GM19043 (cell line): ENCODE data around the gene FAM163B.

Experiments
- ATAC-seq: cut with Tn5 transposase; IDR thresholded peaks from one replicate; pipeline ENCODE4 v1.9.1; 2021; ENCODE audit warnings: low read depth; ENCODE audit not compliant: unreplicated experiment

FAM163B gene

DNA sequence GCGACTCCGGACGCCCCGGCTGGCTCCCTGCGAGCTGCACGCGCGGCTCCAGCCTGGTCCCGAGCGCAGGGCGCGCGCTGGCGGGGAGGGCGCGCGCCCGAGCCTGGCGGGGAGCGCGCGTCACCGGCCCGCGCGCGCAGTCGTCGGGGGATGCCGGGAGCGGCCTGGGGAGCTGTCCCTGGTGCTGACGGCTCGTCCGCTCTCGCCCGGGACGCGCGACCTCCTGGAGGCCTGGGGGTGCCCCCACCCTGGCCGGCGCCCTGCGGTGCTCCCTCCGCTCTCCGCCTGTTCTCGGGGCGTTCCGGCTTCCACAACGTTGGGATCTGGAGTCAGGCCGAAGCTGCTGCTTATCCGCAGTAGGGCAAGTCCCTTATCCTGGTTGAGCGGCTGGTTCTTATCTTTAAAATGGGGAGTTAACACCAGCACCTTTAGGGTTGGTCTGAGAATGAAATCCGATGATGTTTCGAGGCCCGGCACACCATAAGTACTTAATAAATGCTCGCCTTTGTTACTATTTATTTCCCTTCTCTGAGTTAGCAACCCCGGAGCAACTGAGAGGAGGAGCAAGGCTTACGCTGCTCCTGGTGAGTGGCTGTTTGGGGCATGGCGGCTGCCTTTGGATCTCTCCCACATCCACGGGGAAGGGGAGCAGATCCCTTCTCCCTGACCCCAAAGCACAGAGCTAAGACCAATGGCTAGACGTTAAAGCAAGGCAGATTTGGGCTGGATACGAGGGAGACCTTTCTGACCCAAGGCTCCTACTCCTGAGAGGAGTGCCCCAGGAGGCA, at the start of gene FAM163B:
Gene FAM163B (minus strand): TSS at position 79 of the 788 bp plus-strand sequence. CDS start 29,166 bp downstream, outside the sequence.
- ATAC-seq: no peak

DNA sequence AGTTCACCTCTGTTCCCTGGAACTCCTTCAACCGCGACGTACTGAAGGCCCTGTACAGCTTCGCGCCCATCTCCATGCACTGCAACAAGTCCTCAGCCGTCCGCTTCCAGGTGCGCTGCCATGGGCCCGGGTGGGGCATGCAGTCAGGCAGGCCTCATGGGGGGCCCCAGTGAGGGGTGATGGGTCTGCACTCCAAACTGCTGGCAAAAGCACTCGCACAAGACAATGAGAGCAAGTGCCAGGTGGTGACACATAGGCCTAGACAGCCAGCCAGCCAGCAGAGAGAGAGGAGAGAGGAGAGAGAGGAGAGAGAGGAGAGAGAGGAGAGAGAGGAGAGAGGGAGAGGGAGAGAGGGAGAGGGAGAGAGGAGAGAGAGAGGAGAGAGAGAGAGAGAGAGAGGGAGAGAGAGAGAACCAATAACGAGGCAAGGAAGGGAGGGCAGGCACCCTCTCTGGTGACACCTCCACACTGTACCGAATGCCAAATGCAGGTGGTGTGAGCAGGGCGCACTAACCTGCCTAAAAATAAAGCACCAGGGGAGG, 48.0 kb upstream of the FAM163B start:
- ATAC-seq: no peak

DNA sequence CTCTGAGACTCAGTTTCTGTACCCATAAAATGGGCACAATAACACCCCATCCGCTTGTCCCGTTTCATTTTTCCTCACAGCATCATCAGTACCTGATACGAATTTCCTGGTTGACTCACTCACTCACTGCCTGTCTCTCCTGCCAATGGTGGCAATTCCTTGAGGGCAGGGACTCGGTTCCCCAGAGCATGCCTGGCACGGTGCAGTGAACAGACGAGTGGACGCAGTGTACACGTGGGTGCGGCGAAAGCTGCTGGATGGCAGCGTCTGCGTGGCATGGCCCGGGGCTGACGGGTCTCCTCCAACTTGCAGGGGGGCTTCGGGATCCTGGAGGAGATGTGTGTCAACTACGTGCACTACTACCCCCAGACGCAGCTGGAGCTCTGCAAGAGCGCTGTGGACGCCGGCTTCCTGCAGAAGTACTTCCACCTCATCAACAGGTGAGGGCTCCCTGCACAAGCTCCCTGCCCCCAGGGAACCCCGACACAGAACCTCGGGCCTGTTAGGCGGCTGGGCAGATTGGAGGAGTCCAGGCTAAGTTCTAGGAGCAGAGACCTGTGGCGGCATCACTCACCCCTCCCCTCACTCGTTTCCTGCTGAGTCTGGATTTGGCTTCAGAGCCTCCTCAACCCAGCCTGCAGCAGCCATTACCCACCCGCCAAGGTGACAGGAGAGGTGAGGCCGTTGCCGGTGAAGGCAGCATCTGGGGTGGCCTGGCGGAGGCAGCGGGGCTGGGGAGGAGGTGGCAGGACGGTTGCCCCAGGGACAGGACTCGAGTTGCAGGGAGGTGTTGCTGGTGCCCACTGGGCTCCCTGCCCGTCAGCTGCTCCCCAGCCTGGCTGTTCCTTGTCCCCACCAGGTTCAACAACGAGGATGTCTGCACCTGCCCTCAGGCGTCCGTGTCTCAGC, 47.3 kb upstream of the FAM163B start:
- ATAC-seq: no peak

DNA sequence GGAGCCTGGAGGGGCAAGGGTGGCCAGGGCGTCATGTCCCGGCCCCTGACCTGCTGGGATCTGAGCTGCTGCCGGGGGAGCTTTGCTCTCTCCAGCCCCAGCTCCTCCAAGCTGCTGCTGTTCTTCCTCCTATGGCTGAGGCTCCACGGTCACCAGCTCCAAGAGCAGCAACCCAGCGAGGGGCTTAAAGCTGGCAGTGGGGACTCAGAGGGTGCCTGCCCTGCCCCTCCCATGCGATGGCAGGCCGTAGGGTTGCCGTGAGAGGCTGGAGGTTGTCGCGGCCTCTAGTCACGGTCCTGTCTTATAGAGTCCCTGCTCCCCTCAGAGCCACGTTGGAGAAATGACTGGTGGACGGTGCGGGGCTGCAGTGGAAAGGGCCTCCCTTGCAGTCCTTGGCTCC, 46.5 kb upstream of the FAM163B start:
- ATAC-seq: no peak

DNA sequence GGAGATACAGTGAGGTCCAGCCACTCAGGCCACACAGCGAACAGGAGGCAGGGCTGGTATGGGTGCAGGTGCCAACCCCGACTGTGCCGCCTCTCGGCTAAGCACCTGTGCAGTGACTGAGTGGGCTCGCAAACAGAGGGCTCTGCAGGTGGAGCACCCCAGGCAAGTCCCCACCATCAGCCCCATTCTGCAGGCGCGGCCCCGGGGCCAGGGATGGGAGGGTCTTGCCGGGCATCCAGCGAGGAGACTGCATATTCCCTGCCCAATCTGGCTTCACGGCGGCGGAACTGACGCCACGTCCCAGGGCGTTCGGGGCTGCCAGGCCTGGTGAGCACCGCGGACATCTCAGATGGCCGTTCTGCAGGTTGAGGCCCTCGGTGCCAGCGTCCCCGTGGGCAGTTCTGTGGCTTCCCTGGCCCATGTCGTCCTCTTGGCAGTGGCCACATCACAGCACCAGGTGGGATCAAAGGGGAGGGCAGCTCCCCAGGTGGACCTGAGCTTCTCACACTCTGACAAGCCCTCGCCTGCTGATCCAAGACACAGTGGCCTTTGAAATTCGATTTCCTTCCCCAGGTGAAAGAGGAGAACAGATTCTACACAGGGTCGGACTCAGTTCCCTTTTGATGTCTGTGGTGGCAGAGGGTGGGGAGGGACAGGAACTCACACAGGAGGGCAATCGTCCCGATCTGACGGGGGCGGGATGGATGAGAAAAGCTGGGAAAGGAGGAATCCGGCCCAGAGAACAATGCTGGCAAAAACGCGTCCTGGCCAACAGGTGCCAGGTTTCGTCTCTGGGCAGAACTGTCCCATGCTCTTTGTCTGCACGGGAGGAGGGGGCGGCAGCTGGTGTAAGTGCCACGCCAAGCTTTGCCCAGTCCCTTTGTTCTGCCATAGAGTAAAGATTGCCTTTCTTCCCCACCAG, 45.8 kb upstream of the FAM163B start:
- ATAC-seq: no peak

DNA sequence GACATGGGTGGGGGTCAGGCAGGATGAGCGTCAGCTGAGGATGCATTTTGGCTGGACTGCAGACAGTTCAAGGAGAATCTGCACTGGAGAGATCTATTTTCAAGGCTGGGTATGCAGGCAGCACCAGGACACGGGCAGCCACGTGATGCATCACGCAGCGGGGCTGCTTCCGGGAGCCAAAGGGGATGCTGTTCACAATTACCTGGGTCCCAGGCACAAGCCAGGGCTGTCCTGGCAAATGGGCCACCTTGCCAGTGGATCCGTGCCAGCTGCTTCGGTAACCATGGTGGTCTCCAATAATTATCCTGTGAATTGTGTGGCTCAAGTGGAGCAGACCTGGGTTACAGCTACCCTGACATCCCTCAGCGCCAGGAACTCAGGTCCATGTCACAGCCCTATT, 44.4 kb upstream of the FAM163B start:
- no peak for ATAC-seq

DNA sequence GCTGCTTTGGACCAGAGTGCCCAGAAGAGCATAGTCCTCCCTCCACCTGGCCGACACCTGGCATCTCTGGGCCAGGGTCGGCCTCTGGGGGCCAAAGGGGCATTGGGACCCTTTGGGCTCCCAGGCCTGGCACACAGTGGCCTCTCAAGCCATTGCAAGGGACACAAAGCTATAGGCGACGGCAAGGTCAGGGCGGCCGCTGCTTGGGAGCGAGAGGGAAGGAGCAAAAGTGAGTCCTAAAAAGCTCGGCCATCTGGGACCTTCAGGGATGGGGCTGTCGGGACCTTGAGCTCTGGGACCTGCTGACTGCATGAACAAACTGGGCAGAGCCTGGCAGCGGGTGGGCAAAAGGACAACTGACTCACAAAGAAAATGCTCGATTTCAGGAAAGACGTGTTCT, 40.8 kb upstream of the FAM163B start:
- no peak for ATAC-seq

DNA sequence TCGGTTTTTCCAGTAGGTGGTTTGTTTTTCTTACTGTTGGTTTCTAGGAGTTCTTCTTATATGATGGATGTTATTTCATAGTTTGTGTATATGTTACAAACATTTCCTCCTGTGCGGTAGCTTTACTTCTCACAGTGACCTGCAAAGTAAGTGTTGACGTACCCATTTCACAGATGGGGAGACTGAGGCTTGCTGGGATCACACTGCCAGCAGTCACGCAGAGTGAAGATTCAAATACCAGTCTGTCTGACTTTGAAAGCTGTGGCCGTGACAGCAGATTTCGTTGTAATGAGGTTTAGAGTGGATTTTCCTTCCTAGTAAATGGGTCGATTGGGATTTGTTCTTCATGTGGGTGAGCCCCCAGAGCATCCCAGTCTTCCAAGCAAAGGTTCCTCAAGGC, 40.0 kb upstream of the FAM163B start:
- ATAC-seq: no peak

DNA sequence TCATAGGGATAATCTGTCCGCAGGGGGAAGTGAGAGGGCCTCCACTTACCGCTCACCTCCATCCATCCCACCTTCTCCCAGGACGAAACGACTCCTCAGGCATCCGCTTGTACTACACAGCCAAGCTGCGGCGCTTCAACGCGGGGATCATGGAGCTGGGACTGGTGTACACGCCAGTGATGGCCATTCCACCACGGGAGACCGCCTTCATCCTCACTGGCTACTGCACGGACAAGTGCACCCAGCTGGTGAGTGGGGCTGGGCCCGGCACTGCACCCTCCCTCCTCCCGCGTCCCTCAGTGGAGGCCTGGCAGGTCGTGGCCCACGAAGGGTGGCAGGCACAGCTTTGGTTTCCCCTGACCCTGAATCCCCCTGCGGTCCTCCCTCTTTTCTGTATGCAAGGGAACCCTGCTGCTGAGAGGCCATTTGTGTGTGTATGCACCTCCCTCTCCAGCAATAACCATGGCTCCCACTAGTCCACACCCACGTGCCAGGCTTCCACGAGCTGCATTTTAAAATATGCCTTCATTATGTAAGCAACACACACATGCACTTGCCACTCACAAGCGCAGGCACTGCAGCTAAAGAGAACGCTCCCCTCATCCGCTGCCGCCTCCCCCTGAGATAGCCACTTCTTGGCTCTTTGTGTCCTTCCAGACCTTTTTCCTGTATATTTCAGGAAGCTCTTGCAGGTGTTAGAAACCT, 38.7 kb upstream of the FAM163B start:
- no peak for ATAC-seq

DNA sequence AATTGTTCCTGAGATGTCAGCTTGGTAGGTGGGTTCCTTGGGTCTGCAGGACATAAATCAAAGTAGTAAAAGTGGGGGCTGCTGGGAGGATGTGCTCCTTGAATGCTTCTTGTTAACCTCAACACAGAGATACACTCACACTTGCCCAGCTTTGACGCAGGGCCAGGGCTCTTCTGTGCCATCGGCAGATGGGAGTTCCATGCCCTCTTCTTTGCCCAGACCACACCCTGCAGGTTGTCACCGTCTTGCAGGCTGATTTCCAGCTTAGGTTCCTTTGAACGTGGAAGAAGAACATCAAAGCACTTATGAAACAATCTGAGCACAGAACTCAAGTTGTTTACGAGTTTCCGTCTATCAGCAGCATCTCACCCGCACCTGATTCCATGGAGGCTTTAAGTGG, 38.0 kb upstream of the FAM163B start:
- no peak for ATAC-seq

DNA sequence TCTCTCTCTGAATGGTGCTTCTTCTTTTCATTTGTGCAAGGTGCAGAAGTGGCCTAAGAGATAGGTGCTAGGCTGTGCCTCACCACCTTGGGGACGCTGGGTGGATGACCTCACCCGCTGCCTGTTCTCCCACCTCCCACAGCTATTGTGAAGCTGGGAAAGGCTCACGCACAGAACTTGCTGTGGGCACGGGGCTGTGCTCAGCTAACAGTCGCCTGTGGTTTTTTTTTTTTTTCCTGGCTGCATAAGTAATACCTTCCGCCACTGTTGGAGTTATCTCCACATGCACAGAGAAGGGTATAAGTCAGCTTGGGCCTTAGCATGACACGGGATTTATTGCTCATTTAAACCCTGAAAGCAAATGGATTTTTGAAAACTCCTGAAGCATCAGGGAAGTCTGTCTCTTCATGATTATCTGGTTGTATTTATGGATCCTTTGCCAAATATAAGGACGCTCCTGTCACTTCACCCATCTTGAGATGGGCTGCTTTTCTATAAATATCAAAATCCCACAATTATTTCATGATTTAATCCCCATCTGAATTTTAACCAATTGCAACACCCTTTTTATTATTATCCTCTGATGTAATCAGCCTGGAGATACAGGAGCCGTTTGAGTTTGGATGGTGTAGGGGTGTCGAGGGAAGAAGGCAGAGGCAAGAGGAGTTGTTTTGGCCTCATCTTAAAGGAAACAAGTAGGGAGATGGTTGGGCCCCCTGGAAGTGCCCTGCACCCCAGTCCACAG, 36.0 kb upstream of the FAM163B start:
- ATAC-seq: no peak

DNA sequence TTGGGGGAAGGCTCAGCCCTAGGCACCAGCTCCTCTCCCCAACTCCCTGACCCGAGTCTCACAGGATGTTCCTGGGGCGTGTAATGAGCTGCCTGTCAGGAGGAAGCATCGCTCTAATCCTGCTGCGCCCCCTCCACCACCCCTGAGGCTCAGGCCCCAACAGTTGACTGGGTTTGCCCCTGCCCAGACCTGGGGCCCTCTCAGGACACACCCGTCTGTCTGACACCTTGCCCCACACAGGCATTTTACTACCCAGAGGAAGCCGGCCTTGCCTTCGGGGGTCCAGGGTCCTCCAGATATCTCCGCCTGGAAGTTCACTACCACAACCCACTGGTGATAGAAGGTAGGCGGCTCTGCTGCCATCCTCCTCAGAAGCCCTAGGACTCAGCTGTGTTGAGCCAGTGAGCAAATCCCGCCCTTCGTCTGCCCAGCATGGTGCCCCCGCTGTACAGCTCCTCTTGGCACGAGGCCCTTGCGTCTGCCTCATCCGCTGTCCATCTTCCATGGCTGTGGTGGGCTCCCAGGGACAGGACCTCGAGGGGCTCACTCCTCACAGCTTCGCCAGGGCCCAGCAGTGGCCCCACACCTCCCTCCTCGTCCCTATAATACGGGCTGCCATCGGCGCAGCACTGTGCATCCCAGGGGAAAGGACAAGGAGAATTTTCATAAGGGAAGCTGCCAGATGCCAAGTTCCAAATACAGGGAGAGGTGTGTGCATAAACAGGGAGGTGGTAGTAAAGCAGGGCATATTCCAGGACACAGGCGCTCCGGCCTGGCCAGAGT, 35.0 kb upstream of the FAM163B start:
- ATAC-seq: no peak

DNA sequence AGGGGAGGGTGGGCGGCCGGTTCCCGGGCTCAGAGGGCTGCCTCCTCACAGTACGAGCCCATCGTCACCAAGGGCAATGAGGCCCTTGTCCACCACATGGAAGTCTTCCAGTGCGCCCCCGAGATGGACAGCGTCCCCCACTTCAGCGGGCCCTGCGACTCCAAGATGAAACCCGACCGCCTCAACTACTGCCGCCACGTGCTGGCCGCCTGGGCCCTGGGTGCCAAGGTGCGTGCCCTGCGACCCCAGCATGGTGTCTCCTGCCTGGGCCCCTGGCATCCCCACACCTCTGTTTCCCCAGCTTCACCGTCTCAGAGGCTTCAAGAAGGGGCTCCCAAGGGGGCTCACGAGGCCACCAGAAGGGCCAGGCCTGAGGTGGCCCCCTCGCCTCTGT, 34.2 kb upstream of the FAM163B start:
- no peak for ATAC-seq

DNA sequence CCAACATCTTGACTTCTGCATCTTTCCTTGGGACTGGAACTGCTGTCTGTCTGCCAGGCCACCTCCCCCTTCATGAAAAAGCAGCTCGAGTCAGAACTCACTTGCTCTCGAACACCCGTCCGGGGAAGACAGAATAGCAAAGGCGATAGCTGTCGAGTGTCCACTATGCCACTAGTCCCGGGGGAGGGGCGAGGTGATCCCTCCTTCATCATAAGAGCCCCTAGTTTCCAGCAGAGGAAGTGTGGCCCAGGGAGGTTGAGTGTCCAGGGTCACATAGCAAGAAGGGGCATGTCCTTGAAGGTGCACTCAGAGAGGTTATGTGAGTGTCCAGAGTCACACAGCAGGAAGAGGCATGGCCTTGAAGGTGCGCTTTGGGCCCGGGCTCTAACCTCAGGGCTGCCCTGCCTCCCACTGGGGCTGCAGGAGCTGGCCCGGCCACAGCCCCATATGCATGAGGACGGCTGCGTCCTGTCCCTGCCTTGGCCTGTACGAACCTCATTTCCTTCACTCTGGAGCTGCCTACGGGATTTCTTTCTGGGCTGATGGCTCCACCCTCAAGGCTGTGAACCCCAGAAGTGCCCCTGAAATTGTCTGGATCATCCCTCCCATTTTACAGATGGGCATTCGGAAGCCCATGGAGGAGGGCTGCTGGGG, 33.6 kb upstream of the FAM163B start:
- no peak for ATAC-seq

DNA sequence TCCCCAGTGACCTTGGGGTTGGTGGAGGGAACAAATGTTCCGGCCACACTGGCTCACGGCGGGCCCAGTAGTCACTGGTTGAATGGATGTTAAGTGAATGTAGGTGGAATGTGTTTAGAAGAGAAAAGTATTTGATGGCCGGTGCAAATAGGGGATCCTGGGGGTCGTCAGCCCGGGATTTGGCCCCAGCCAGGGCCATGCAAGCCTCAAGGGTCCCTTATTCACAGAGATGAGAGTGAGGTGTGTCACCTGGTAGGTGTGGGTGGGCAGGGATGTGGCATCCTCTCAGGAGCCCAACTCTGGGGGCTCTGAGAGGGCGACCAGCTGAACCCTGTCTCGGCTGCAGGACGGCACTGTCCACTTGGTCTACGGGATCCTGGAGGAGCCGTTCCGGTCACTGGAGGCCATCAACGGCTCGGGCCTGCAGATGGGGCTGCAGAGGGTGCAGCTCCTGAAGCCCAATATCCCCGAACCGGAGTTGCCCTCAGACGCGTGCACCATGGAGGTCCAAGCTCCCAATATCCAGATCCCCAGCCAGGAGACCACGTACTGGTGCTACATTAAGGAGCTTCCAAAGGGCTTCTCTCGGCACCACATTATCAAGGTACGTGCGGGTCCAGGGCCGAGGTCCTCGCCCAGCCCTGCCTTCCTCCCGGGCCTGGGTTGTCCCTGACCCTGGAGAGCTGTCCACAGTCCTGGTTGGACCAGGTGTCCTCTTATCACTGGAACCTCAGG, 32.8 kb upstream of the FAM163B start:
- ATAC-seq: no peak

DNA sequence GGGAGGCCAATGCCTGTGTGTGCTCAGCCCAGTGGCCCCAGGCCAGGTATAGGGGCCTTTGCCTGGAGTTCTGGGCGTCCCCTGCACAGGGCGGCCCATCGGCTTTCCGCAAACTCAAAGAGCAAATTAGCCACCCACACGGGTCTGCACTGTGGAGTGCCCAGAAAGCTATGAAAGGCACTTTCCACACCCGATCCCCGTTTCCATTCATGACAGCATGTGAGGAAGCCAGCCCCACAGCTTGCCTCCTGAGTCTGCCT, 32.1 kb upstream of the FAM163B start:
- ATAC-seq: no peak

DNA sequence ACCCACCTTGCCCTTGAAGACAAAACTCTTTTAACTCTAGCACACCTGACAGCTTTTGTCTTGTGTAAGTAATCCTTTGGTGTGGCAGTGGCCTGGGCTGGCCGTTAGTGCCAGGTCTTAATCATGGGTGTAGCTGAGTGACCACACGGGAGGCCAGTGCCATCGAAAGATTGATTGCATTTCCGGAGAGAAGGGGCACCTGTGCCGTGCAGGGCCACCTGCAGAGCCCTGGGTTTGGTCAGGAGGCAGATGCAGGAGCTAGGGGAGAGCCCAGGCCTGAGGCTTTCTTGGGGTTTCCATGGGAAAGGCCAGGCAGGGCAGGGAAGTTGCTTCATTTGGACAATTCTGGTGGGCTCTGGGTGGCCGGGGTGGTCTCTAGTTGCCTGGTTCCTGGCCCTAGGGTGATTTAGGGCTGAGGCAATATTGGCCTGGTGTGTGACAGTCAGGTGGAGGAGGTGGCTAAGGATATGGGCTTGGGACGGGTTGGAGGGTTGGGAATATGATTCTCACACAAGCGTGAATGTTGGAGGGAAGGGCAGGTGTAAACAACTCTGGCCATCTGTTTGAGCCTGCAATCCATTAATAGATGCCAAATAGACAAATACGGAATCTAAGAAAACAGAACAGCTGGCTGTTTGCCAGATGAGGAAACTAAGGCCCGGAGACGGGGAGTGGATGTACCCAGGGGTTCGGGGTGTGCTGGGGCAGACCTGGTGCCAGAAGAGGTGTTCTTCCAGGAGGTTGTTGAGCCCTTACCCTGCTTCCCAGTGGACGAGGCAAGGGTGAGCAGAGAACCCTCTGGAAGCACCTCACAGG, 31.6 kb upstream of the FAM163B start:
- ATAC-seq: no peak
